SK-N-SH treated with all-trans-retinoic acid at 6 μM for 48 hours (cell line): Measurements from ENCODE around the gene P2RY8.

Experiments
- ATAC-seq: fragments of 200-7000 bp; cut with Tn5 transposase; 3 replicates; pipeline ENCODE4 v1.9.1; 2020; ENCODE audit warnings: mild to moderate bottlenecking, moderate library complexity
- ARNTL ChIP-seq: fragments of 450-650 bp; formaldehyde crosslinking; IDR thresholded peaks from 2 replicates; pipeline ENCODE4 v1.5.0; 2020; ENCODE audit warnings: low read depth, mild to moderate bottlenecking, moderate library complexity, borderline replicate concordance
- BACH2 ChIP-seq: fragments of 250-450 bp; sonication (Bioruptor Pico); IDR thresholded peaks from 2 replicates; pipeline ENCODE4 v1.9.0; 2021; ENCODE audit warnings: mild to moderate bottlenecking, borderline replicate concordance
- CSDC2 ChIP-seq: fragments of 250-450 bp; sonication (Bioruptor Pico); IDR thresholded peaks from 2 replicates; pipeline ENCODE4 v1.5.0; 2020; ENCODE audit warnings: mild to moderate bottlenecking, moderate library complexity
- ESRRG ChIP-seq: fragments of 250-450 bp; sonication (Bioruptor Pico); IDR thresholded peaks from 2 replicates; pipeline ENCODE4 v1.6.1; 2021; ENCODE audit warnings: mild to moderate bottlenecking
- GLIS3 ChIP-seq: fragments of 250-450 bp; sonication (Bioruptor Pico); IDR thresholded peaks from 2 replicates; pipeline ENCODE4 v1.5.0; 2020; ENCODE audit warnings: mild to moderate bottlenecking, moderate library complexity
- ISL1 ChIP-seq: fragments of 250-450 bp; sonication (Bioruptor Pico); IDR thresholded peaks from 2 replicates; pipeline ENCODE4 v2.1.2; 2022; ENCODE audit warnings: mild to moderate bottlenecking, moderate library complexity
- OSR1 ChIP-seq: fragments of 250-450 bp; sonication (Bioruptor Pico); IDR thresholded peaks from 2 replicates; pipeline ENCODE4 v1.8.0; 2022; ENCODE audit warnings: moderate library complexity, mild to moderate bottlenecking, inconsistent platforms
- POU6F1 ChIP-seq: fragments of 250-450 bp; sonication (Bioruptor Pico); IDR thresholded peaks from 2 replicates; pipeline ENCODE4 v1.8.0; 2021; ENCODE audit warnings: low read depth, mild to moderate bottlenecking, moderate library complexity, borderline replicate concordance
- RARB ChIP-seq: fragments of 250-450 bp; sonication (Bioruptor Pico); IDR thresholded peaks from 2 replicates; pipeline ENCODE4 v1.8.0; 2021; ENCODE audit warnings: mild to moderate bottlenecking, moderate library complexity
- SNAI2 ChIP-seq: fragments of 250-450 bp; sonication (Bioruptor Pico); IDR thresholded peaks from 2 replicates; pipeline ENCODE4 v1.5.0; 2020; ENCODE audit warnings: mild to moderate bottlenecking, moderate library complexity
- TCF4 ChIP-seq: fragments of 250-450 bp; sonication (Bioruptor Pico); IDR thresholded peaks from 2 replicates; pipeline ENCODE4 v1.8.0; 2021; ENCODE audit warnings: mild to moderate bottlenecking, moderate library complexity, borderline replicate concordance
- TOX ChIP-seq: fragments of 250-450 bp; sonication (Bioruptor Pico); IDR thresholded peaks from 2 replicates; pipeline ENCODE4 v1.8.0; 2021; ENCODE audit warnings: mild to moderate bottlenecking, moderate library complexity, borderline replicate concordance
- ZC3H10 ChIP-seq: fragments of 250-450 bp; sonication (Bioruptor Pico); IDR thresholded peaks from 2 replicates; pipeline ENCODE4 v1.5.1; 2021; ENCODE audit warnings: mild to moderate bottlenecking, moderate library complexity
- ZFP3 ChIP-seq: fragments of 250-450 bp; sonication (Bioruptor Pico); IDR thresholded peaks from 2 replicates; pipeline ENCODE4 v1.5.0; 2020; ENCODE audit warnings: mild to moderate bottlenecking, moderate library complexity
- ZFP30 ChIP-seq: fragments of 450-650 bp; formaldehyde crosslinking; IDR thresholded peaks from 2 replicates; pipeline ENCODE4 v1.5.0; 2022; ENCODE audit warnings: mild to moderate bottlenecking, moderate library complexity
- ZNF565 ChIP-seq: fragments of 450-650 bp; formaldehyde crosslinking; conservative IDR thresholded peaks from 2 replicates; pipeline ENCODE4 v1.5.0; 2020; ENCODE audit warnings: low read depth, mild to moderate bottlenecking, moderate library complexity
- ZNF70 ChIP-seq: fragments of 450-650 bp; formaldehyde crosslinking; IDR thresholded peaks from 2 replicates; pipeline ENCODE4 v1.5.0; 2020; ENCODE audit warnings: mild to moderate bottlenecking, moderate library complexity
- ZNF8 ChIP-seq: fragments of 450-650 bp; formaldehyde crosslinking; IDR thresholded peaks from 2 replicates; pipeline ENCODE4 v1.5.0; 2020; ENCODE audit warnings: mild to moderate bottlenecking, moderate library complexity
- TF ChIP-seq, protein P1 (sequence below): fragments of 250-450 bp; sonication (Bioruptor Pico); IDR thresholded peaks from 2 replicates; pipeline ENCODE4 v1.8.0; 2020; ENCODE audit warnings: mild to moderate bottlenecking, moderate library complexity, borderline replicate concordance
- TF ChIP-seq, protein P2 (sequence below): fragments of 250-450 bp; sonication (Bioruptor Pico); IDR thresholded peaks from 2 replicates; pipeline ENCODE4 v1.5.0; 2020; ENCODE audit warnings: mild to moderate bottlenecking, moderate library complexity
- TF ChIP-seq, protein P3 (sequence below): fragments of 250-450 bp; sonication (Bioruptor Pico); IDR thresholded peaks from 2 replicates; pipeline ENCODE4 v1.5.1; 2021; ENCODE audit warnings: mild to moderate bottlenecking, moderate library complexity
- TF ChIP-seq, protein P4 (sequence below): fragments of 250-450 bp; sonication (Bioruptor Pico); IDR thresholded peaks from 2 replicates; pipeline ENCODE4 v1.5.1; 2020; ENCODE audit warnings: low read depth, mild to moderate bottlenecking, moderate library complexity

The P2RY8 gene

DNA sequence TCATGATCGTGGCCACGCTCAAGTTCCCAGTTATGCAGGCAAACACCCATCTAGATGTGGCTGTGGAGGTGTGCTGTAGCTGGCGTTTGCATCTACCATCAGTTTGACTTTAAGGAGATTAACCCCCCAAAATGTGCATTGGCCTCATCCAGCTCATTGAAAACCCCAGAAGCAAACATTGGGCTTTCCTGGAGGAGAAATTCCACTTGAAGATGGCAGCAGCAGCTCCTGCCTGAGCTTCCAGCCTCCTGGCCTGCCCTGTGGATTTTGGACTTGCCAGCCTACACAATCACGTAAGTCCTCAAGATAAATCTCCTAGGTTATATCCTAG is 114.9 kb downstream of the P2RY8 start (continued):
- TF ChIP-seq, protein P1, sequence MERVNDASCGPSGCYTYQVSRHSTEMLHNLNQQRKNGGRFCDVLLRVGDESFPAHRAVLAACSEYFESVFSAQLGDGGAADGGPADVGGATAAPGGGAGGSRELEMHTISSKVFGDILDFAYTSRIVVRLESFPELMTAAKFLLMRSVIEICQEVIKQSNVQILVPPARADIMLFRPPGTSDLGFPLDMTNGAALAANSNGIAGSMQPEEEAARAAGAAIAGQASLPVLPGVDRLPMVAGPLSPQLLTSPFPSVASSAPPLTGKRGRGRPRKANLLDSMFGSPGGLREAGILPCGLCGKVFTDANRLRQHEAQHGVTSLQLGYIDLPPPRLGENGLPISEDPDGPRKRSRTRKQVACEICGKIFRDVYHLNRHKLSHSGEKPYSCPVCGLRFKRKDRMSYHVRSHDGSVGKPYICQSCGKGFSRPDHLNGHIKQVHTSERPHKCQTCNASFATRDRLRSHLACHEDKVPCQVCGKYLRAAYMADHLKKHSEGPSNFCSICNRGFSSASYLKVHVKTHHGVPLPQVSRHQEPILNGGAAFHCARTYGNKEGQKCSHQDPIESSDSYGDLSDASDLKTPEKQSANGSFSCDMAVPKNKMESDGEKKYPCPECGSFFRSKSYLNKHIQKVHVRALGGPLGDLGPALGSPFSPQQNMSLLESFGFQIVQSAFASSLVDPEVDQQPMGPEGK: no peak
- no peak for TF ChIP-seq TCF4 (CRISPR knock-in tag)

- TF ChIP-seq SNAI2 (CRISPR knock-in tag) (no peak), ISL1 (CRISPR knock-in tag) (no peak), ZNF565 (CRISPR knock-in tag) (no peak), GLIS3 (no peak)
- no peak for ATAC-seq
Measured at GRCh38 chrX:1421433-1422134, 115.4 kb downstream of the P2RY8 start.

GRCh38 chrX:1420371-1420770 is 116.6 kb downstream of the P2RY8 start:
- TF ChIP-seq, protein P2, sequence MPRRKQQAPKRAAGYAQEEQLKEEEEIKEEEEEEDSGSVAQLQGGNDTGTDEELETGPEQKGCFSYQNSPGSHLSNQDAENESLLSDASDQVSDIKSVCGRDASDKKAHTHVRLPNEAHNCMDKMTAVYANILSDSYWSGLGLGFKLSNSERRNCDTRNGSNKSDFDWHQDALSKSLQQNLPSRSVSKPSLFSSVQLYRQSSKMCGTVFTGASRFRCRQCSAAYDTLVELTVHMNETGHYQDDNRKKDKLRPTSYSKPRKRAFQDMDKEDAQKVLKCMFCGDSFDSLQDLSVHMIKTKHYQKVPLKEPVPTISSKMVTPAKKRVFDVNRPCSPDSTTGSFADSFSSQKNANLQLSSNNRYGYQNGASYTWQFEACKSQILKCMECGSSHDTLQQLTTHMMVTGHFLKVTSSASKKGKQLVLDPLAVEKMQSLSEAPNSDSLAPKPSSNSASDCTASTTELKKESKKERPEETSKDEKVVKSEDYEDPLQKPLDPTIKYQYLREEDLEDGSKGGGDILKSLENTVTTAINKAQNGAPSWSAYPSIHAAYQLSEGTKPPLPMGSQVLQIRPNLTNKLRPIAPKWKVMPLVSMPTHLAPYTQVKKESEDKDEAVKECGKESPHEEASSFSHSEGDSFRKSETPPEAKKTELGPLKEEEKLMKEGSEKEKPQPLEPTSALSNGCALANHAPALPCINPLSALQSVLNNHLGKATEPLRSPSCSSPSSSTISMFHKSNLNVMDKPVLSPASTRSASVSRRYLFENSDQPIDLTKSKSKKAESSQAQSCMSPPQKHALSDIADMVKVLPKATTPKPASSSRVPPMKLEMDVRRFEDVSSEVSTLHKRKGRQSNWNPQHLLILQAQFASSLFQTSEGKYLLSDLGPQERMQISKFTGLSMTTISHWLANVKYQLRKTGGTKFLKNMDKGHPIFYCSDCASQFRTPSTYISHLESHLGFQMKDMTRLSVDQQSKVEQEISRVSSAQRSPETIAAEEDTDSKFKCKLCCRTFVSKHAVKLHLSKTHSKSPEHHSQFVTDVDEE (CRISPR knock-in tag): no peak
- TF ChIP-seq TOX (CRISPR knock-in tag): no peak
- no peak for TF ChIP-seq ZNF8 (CRISPR knock-in tag)
- TF ChIP-seq, protein P1: no peak
- no peak for TF ChIP-seq RARB (CRISPR knock-in tag)
- TF ChIP-seq OSR1 (CRISPR knock-in tag): no peak
- TF ChIP-seq GLIS3: no peak
- TF ChIP-seq BACH2: no peak
- no peak for TF ChIP-seq ZC3H10 (CRISPR knock-in tag)
- no peak for TF ChIP-seq ARNTL (CRISPR knock-in tag)
- TF ChIP-seq, protein P3, sequence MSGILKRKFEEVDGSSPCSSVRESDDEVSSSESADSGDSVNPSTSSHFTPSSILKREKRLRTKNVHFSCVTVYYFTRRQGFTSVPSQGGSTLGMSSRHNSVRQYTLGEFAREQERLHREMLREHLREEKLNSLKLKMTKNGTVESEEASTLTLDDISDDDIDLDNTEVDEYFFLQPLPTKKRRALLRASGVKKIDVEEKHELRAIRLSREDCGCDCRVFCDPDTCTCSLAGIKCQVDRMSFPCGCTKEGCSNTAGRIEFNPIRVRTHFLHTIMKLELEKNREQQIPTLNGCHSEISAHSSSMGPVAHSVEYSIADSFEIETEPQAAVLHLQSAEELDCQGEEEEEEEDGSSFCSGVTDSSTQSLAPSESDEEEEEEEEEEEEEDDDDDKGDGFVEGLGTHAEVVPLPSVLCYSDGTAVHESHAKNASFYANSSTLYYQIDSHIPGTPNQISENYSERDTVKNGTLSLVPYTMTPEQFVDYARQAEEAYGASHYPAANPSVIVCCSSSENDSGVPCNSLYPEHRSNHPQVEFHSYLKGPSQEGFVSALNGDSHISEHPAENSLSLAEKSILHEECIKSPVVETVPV (CRISPR knock-in tag): no peak
- TF ChIP-seq ESRRG (CRISPR knock-in tag): no peak
- TF ChIP-seq ZFP30: no peak
- TF ChIP-seq SNAI2 (CRISPR knock-in tag): no peak
- no peak for TF ChIP-seq CSDC2
- TF ChIP-seq ZNF565 (CRISPR knock-in tag): no peak
- no peak for TF ChIP-seq ZFP3
- TF ChIP-seq ZNF70 (CRISPR knock-in tag): no peak
- TF ChIP-seq TCF4 (CRISPR knock-in tag): no peak
- peak; percentile 12 for ATAC-seq

GRCh38 chrX:1419545-1420355 is 117.2 kb downstream of the P2RY8 start:
- ATAC-seq: peak; percentile 11
- TF ChIP-seq POU6F1 (CRISPR knock-in tag) (no peak), ZFP30 (no peak), BACH2 (no peak), SNAI2 (CRISPR knock-in tag) (no peak), GLIS3 (no peak), TOX (CRISPR knock-in tag) (no peak), ZNF8 (CRISPR knock-in tag) (no peak)
- TF ChIP-seq, protein P4, sequence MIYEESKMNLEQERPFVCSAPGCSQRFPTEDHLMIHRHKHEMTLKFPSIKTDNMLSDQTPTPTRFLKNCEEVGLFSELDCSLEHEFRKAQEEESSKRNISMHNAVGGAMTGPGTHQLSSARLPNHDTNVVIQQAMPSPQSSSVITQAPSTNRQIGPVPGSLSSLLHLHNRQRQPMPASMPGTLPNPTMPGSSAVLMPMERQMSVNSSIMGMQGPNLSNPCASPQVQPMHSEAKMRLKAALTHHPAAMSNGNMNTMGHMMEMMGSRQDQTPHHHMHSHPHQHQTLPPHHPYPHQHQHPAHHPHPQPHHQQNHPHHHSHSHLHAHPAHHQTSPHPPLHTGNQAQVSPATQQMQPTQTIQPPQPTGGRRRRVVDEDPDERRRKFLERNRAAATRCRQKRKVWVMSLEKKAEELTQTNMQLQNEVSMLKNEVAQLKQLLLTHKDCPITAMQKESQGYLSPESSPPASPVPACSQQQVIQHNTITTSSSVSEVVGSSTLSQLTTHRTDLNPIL: no peak
- TF ChIP-seq, protein P1: no peak
